Measurements from ENCODE around the gene MTMR8. TPM values are rescaled to one million over a fixed set of nuclear protein-coding genes. Genes with fewer than 3 reads are reported as not detected.

The MTMR8 gene
- total RNA-seq: not detected in 2 replicates

DNA sequence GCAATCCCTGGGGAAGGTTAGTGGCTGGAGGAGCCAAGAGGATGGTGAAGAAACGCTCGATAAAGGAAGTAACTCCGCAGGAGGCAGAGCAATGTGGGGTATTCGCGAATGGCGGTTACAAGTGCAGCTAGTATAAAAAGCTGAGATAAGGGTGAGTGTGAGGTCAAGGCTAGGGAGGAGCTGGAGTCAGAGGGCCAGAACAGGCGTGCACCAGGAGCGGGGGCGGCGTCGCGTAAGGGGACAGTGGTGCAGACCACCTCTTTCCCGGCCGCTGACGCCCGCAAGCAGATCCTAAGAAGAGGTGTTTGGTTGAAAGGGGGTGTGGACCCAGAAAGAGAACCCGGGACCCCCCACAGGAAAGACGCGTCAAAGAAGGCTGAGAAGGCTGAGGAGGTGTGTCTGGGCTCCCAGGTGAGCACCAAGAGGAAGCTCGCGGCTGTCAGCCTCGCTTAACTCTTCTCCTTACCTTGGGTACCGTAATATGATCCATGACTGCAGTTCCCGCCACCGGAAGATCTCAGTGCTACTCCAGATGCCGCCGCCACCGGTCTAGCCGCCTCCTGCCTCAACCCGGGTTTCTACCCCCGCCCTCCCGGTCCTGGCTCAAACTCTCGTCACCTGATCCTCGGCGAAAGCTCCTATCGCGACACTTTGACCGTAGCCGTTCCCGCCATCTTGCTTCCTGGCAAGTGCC lies at the start of gene MTMR8:
Gene MTMR8, minus strand, starts transcription at position 579 of the 694 bp plus-strand sequence. Its CDS starts 89 bp downstream, at position 490.

DNA sequence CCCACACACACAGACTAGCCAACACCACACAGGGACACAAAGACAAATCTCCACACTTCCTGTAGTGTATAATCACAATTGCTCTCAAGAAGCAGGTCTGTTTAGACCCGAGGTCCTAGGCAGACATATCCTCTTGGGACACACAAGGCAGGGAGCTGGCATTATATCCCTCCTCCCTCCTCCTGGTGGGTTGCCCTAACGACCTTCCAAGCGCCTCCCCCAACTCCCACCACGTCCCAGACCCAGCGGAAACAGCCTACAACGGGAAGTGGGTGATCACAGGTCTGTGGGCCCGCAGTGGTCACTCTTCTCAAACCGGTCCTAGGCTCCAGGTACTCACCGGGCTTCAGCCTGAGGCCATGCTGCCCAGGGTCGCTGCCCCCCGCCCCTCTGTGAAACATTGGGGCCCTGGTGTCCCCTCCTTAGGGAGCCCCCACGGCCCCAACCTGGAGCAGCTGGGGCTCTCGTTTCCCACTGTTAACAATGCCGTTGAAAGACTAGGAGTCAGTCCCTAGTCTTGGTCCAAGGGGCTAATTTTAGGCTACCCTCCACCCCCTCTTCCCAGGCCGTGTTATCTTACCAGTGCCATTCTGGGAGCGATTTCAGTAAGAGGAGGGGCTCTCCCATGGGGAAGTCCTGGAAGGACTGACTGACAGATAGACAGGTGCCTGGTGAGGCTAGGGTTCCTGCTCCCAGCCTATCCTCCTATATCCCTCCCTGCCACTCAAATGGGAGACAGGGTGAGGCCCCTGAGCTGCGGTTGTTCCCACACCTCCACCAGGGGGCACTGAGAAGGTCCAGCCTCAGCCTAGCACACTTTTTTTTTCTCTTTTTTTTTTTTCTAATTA lies 164.9 kb downstream of the MTMR8 start, which contains the start of gene ASB12:
Gene ASB12, minus strand, starts transcription at position 485 of the 848 bp plus-strand sequence. CDS start 4,957 bp downstream, outside the sequence.

Other genes starting within 250 kb of the MTMR8 start
- 1.5 and 3.1 TPM in 2 replicates for gene AMER1, start 189.7 kb downstream of the MTMR8 start, total RNA-seq
- not detected in 2 replicates for gene ASB12, start 164.8 kb downstream of the MTMR8 start, total RNA-seq